Neural cell (in vitro differentiated cells): ENCODE data around the gene SLFN12L.

ENCODE experiments used
- CTCF ChIP-seq: fragments of 450-650 bp; IDR thresholded peaks from 2 replicates; pipeline ENCODE4 v1.5.1; 2014; ENCODE audit warnings: antibody characterized with exemption, mild to moderate bottlenecking, moderate library complexity; ENCODE audit not compliant: poor library complexity, severe bottlenecking
- EZH2 ChIP-seq: fragments of 200-600, 300-800 bp; shearing (Covaris generic), sonication (generic); IDR thresholded peaks from 2 replicates; pipeline ENCODE4 v1.6.1; 2014; ENCODE audit warnings: antibody characterized with exemption, low read length, borderline replicate concordance, mild to moderate bottlenecking; ENCODE audit not compliant: insufficient read depth, poor library complexity, severe bottlenecking
- RAD21 ChIP-seq: fragments of 450-650 bp; conservative IDR thresholded peaks from 2 replicates; pipeline ENCODE4 v1.6.1; 2014; ENCODE audit warnings: antibody characterized with exemption, mild to moderate bottlenecking, moderate library complexity

- TF ChIP-seq CTCF (no peak), EZH2 (no peak), RAD21 (no peak)
Observed at GRCh38 chr17:35489944-35490343, 47.5 kb downstream of the SLFN12L start.
